ENCODE results near the gene RALBP1.

- TF ChIP-seq CTCF (IDR thresholded peaks at IDR 0.05) (no peak), POLR2AphosphoS5 (IDR thresholded peaks at IDR 0.05) (no peak), POLR2A (IDR thresholded peaks at IDR 0.05) (no peak), EP300 (IDR thresholded peaks at IDR 0.05) (no peak)
These were observed 48.6 kb upstream of the RALBP1 start for GRCh38 chr18:9426753-9427152.
